H1 (cell line): Measurements from ENCODE around the gene DDX11. TPM values are rescaled to one million over a fixed set of nuclear protein-coding genes. Genes with fewer than 3 reads are reported as not detected.

ENCODE experiments used
- HDAC2 ChIP-seq, 2 experiments: fragments of 300-600 bp in 1 of 2; sonication (generic) in 1 of 2; IDR thresholded peaks; 2 replicates each; pipeline ENCODE4 v1.6.1; 2011 to 2012; ENCODE audit warnings: low read depth in 2 of 2, low read length in 2 of 2, mild to moderate bottlenecking in 2 of 2, moderate library complexity in 2 of 2, borderline replicate concordance in 1 of 2, inconsistent platforms in 1 of 2
- JUND ChIP-seq: IDR thresholded peaks from 2 replicates; pipeline ENCODE4 v1.6.1; 2011; ENCODE audit warnings: mild to moderate bottlenecking, improper control_type of control experiment, low read length
- SP1 ChIP-seq: IDR thresholded peaks from 2 replicates; pipeline ENCODE4 v1.6.1; 2011; ENCODE audit warnings: low read depth, low read length
- polyA plus RNA-seq, 7 experiments: library from polyadenylated mRNA; depleted of rRNA in 3 of 7; stranded (reverse) in 5 of 7; unstranded in 2 of 7; fragments of >200 nt in 5 of 7; fragments of 200-250 nt in 2 of 7; gene quantifications; 1 replicate in 5 of 7; 2 replicates in 1 of 7; 4 replicates in 1 of 7; pipeline versions ENCODE4 v1.2.1 to v1.2.3, GENCODE V29; 2011 to 2013; ENCODE audit warnings: missing spikeins in 2 of 7, mixed read lengths in 2 of 7
- total RNA-seq: library from RNA; stranded (reverse); fragmentation: NEBNext Ultra II Directional; extraction: Animal tissue kit (Norgen Biotek cat#: 25700); gene quantifications from 2 replicates; pipeline ENCODE4 v1.2.1, GENCODE V29; 2021

Gene DDX11
- total and polyA plus RNA-seq, 2 of the 8 experiments (the other 6 are each of a cell fraction or from before 2014, with no cell fraction given) = 61.6 to 141 TPM

DNA sequence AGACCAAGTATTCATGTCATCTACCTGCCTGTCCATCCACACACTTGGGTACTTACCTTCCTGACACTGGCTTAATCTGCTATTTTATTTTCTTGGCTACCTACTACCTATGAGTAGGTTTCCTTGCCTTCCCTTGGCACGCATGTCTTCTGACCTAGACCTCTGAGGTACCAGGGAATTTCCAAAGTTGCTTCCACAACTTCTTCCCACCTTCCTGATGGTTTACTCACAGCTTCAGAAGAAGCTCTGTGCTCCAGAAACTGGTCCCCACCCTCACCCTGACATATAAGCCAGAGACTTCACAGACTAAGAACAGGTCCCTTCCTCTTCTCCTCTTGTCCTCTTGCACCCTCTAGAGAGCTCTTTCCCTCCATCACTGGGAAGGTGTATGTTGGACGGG lies 35.7 kb upstream of the DDX11 start (continued):
- no peak for TF ChIP-seq JUND
- no peak for TF ChIP-seq HDAC2 (IDR thresholded peaks at IDR 0.05; ENCODE audit: borderline replicate concordance in 1 of 2, low read depth in 2 of 2, low read length in 2 of 2)
- TF ChIP-seq SP1 = no peak
- TF ChIP-seq, all 59 proteins: peak for 0
